ENCODE results near the gene ADGRA3. TPM values are rescaled to one million over a fixed set of nuclear protein-coding genes. Genes with fewer than 3 reads are reported as not detected.

Gene ADGRA3
- polyA plus RNA-seq, 1 of the 3 experiments (the other 2 are of a cell fraction): 11.8 TPM

GRCh38 chr4:22430626-22431025, 85.2 kb downstream of the ADGRA3 start:
- Histone ChIP-seq H3F3A (replicated peaks; ENCODE audit: insufficient read depth) (no peaks in the 10 kb centered on the region), H3K79me2 (ENCODE audit: insufficient read depth) (no peaks in the 10 kb centered on the region), H3K9ac (no peak overlapping the region), H2AFZ (ENCODE audit: low read depth) (no peak overlapping the region), H3K9me3 (no peaks in the 10 kb centered on the region), H3K27me3 (ENCODE audit: insufficient read depth) (no peaks in the 10 kb centered on the region), H3K4me1 (ENCODE audit: control insufficient read depth in 1 of 2, insufficient read depth in 2 of 2, low read depth in 1 of 2, low read length in 1 of 2) (no peaks in the 10 kb centered on the region; a peak in 1 of 4 replicates), H3K4me2 (no peak overlapping the region), H4K20me1 (ENCODE audit: insufficient read depth) (no peaks in the 10 kb centered on the region), H3K4me3 (ENCODE audit: low read depth in 2 of 2, low read length in 1 of 2) (no peak overlapping the region), H3K9me2 (no peaks in the 10 kb centered on the region), H3K36me3 (replicated peaks in 1 of 2; ENCODE audit: control insufficient read depth in 1 of 2, insufficient read depth in 2 of 2, low read length in 1 of 2) (peaks cover 1 to 10% of the 10 kb centered on the region in 2 experiments), H3K27ac (ENCODE audit: low read depth in 2 of 2, low read length in 1 of 2) (no peak overlapping the region)
- TF ChIP-seq RAD21 (IDR thresholded peaks at IDR 0.05; ENCODE audit: low read length): no peak
- no peak for TF ChIP-seq TEAD4 (IDR thresholded peaks at IDR 0.05; ENCODE audit: borderline replicate concordance, insufficient read depth)
- no peak for TF ChIP-seq RCOR1 (IDR thresholded peaks at IDR 0.05; ENCODE audit: low read length)
- CTCF ChIA-PET: no interaction called here
- POLR2A ChIA-PET: no interaction called here
- WGBS (ENCODE audit: low lambda C conversion rate): 50% methylated on average over 2 of the region's 3 CpGs
- DNase-seq: no peak

GRCh38 chr4:22428441-22428840, 87.4 kb downstream of the ADGRA3 start:
- H3K9ac ChIP-seq: no peak overlapping the region
- POLR2A ChIA-PET: no interaction called here
- H3K36me3 ChIP-seq (replicated peaks in 1 of 2; ENCODE audit: control insufficient read depth in 1 of 2, insufficient read depth in 2 of 2, low read length in 1 of 2): peaks cover 3 to 6% of the 10 kb centered on the region in 2 experiments

GRCh38 chr4:22427675-22428074, 88.2 kb downstream of the ADGRA3 start:
- CTCF ChIA-PET: interaction anchor here (4.9 kb wide), 1 partner anchor 17 kb away, joined by 20 read pairs; no protein-coding TSS in a partner anchor
- TF ChIP-seq SMC3 (IDR thresholded peaks at IDR 0.05; ENCODE audit: low read depth, low read length): no peak
- TF ChIP-seq CTCF (IDR thresholded peaks at IDR 0.05): no peak
- TF ChIP-seq FOSL2 (IDR thresholded peaks at IDR 0.05; ENCODE audit: borderline replicate concordance, low read depth): no peak
- no peak for TF ChIP-seq GABPA (IDR thresholded peaks at IDR 0.05; ENCODE audit: low read depth)
- TF ChIP-seq GATA2 (CRISPR knock-in tag; IDR thresholded peaks at IDR 0.05): no peak
- no peak for TF ChIP-seq TAF1 (IDR thresholded peaks at IDR 0.05; ENCODE audit: borderline replicate concordance, low read depth, low read length)
- no peak for TF ChIP-seq FOXM1 (IDR thresholded peaks at IDR 0.05; ENCODE audit: low read depth)
- no peak for TF ChIP-seq NRF1 (IDR thresholded peaks at IDR 0.05; ENCODE audit: low read depth, low read length)
- TF ChIP-seq TEAD4 (IDR thresholded peaks at IDR 0.05; ENCODE audit: borderline replicate concordance, insufficient read depth): no peak
- TF ChIP-seq EP300 (IDR thresholded peaks at IDR 0.05; ENCODE audit: borderline replicate concordance in 1 of 2, low read depth in 1 of 2, low read length in 1 of 2): no peak
- no peak for TF ChIP-seq SIN3A (IDR thresholded peaks at IDR 0.05; ENCODE audit: borderline replicate concordance, low read depth, low read length)
- no peak for TF ChIP-seq RFX5 (IDR thresholded peaks at IDR 0.05; ENCODE audit: low read length)
- no peak for TF ChIP-seq NFIC (IDR thresholded peaks at IDR 0.05; ENCODE audit: borderline replicate concordance)
- TF ChIP-seq RXRA (IDR thresholded peaks at IDR 0.05; ENCODE audit: borderline replicate concordance, low read depth): no peak
- TF ChIP-seq PBX3 (IDR thresholded peaks at IDR 0.05): no peak

More at GRCh38 chr4:22428441-22428840, 87.4 kb downstream of the ADGRA3 start:
- no peaks in the 10 kb centered on the region for H3F3A ChIP-seq (replicated peaks; ENCODE audit: insufficient read depth)
- H3K27me3 ChIP-seq (ENCODE audit: insufficient read depth): no peaks in the 10 kb centered on the region
- CTCF ChIA-PET: interaction anchor here (4.9 kb wide), 1 partner anchor 18 kb away, joined by 20 read pairs; no protein-coding TSS in a partner anchor
- H3K9me3 ChIP-seq: no peaks in the 10 kb centered on the region
- no peaks in the 10 kb centered on the region; a peak in 1 of 4 replicates for H3K4me1 ChIP-seq (ENCODE audit: control insufficient read depth in 1 of 2, insufficient read depth in 2 of 2, low read depth in 1 of 2, low read length in 1 of 2)
- H4K20me1 ChIP-seq (ENCODE audit: insufficient read depth): no peaks in the 10 kb centered on the region
- no peak for TF ChIP-seq FOSL2 (IDR thresholded peaks at IDR 0.05; ENCODE audit: borderline replicate concordance, low read depth)
- TF ChIP-seq USF2 (IDR thresholded peaks at IDR 0.05; ENCODE audit: borderline replicate concordance, low read depth, low read length): no peak
- TF ChIP-seq SMC3 (IDR thresholded peaks at IDR 0.05; ENCODE audit: low read depth, low read length): no peak
- H2AFZ ChIP-seq (ENCODE audit: low read depth): no peak overlapping the region
- no peak overlapping the region for H3K27ac ChIP-seq (ENCODE audit: low read depth in 2 of 2, low read length in 1 of 2)
- no peaks in the 10 kb centered on the region for H3K79me2 ChIP-seq (ENCODE audit: insufficient read depth)
- no peak overlapping the region for H3K4me3 ChIP-seq (ENCODE audit: low read depth in 2 of 2, low read length in 1 of 2)
- DNase-seq: no peak
- WGBS (ENCODE audit: low lambda C conversion rate): 90% methylated on average over 4 of the region's 4 CpGs
- no peak overlapping the region for H3K4me2 ChIP-seq
- H3K9me2 ChIP-seq: no peaks in the 10 kb centered on the region

More at GRCh38 chr4:22427675-22428074, 88.2 kb downstream of the ADGRA3 start:
- Histone ChIP-seq H3K27me3 (ENCODE audit: insufficient read depth) (no peaks in the 10 kb centered on the region), H3K4me2 (no peak overlapping the region), H3K9ac (no peak overlapping the region), H3K79me2 (ENCODE audit: insufficient read depth) (no peaks in the 10 kb centered on the region), H3K4me1 (ENCODE audit: control insufficient read depth in 1 of 2, insufficient read depth in 2 of 2, low read depth in 1 of 2, low read length in 1 of 2) (no peaks in the 10 kb centered on the region), H4K20me1 (ENCODE audit: insufficient read depth) (no peaks in the 10 kb centered on the region), H3F3A (replicated peaks; ENCODE audit: insufficient read depth) (no peaks in the 10 kb centered on the region), H3K4me3 (ENCODE audit: low read depth in 2 of 2, low read length in 1 of 2) (no peak overlapping the region), H3K9me3 (no peaks in the 10 kb centered on the region), H2AFZ (ENCODE audit: low read depth) (no peak overlapping the region), H3K36me3 (replicated peaks in 1 of 2; ENCODE audit: control insufficient read depth in 1 of 2, insufficient read depth in 2 of 2, low read length in 1 of 2) (peaks cover 5 to 6% of the 10 kb centered on the region in 2 experiments), H3K9me2 (no peaks in the 10 kb centered on the region), H3K27ac (ENCODE audit: low read depth in 2 of 2, low read length in 1 of 2) (no peak overlapping the region)
- no peak for DNase-seq
- WGBS (ENCODE audit: low lambda C conversion rate): 67% methylated on average over 3 of the region's 3 CpGs
- POLR2A ChIA-PET: no interaction called here
